Left forelimb (tissue), 1 donor: ENCODE measurements around the gene MAPKAPK5.
"Not testable (repeated sequence)": the region's sequence is repeated elsewhere in the genome, so short reads cannot be mapped to it uniquely, and the experiment has no call there.

Source experiments
- DNase-seq: peaks from one replicate; pipeline ENCODE4 v3.0.0-alpha.2; 2018; ENCODE audit warnings: low spot score

MAPKAPK5 gene

GRCh38 chr12:111886662-111887545 lies 44.9 kb downstream of the MAPKAPK5 start:
- no peak for DNase-seq

GRCh38 chr12:111887926-111888745 lies 46.1 kb downstream of the MAPKAPK5 start:
- DNase-seq = no peak

- DNase-seq = no peak
Measured at GRCh38 chr12:111893287-111893686, 51.3 kb downstream of the MAPKAPK5 start.

GRCh38 chr12:111894556-111894955 lies 52.5 kb downstream of the MAPKAPK5 start:
- no peak for DNase-seq

- DNase-seq = no peak
Measured at GRCh38 chr12:111901182-111901581, 59.2 kb downstream of the MAPKAPK5 start.

GRCh38 chr12:111904446-111904975 lies 62.5 kb downstream of the MAPKAPK5 start:
- no peak for DNase-seq

GRCh38 chr12:111905502-111905901 lies 63.5 kb downstream of the MAPKAPK5 start:
- no peak for DNase-seq

- DNase-seq = no peak
Measured at GRCh38 chr12:111907740-111908139, 65.7 kb downstream of the MAPKAPK5 start.

- DNase-seq = no peak
Measured at GRCh38 chr12:111925171-111925570, 83.1 kb downstream of the MAPKAPK5 start.

- DNase-seq = no peak
Measured at GRCh38 chr12:111926631-111927030, 84.6 kb downstream of the MAPKAPK5 start.

GRCh38 chr12:111927346-111927745 lies 85.3 kb downstream of the MAPKAPK5 start:
- DNase-seq = no peak

- DNase-seq = no peak
Measured at GRCh38 chr12:111932241-111932640, 90.2 kb downstream of the MAPKAPK5 start.

GRCh38 chr12:111936869-111937268 lies 94.8 kb downstream of the MAPKAPK5 start:
- DNase-seq = no peak

- DNase-seq = no peak
Measured at GRCh38 chr12:111937429-111937828, 95.4 kb downstream of the MAPKAPK5 start.

- no peak for DNase-seq
Measured at GRCh38 chr12:111942557-111942956, 100.5 kb downstream of the MAPKAPK5 start.

GRCh38 chr12:111943929-111944328 lies 101.9 kb downstream of the MAPKAPK5 start:
- DNase-seq = no peak

GRCh38 chr12:111950961-111951676 lies 109.1 kb downstream of the MAPKAPK5 start:
- DNase-seq = not testable (repeated sequence)
